GM19452 (cell line): ENCODE data around the gene SORCS2.

ENCODE experiments used
- ATAC-seq: cut with Tn5 transposase; IDR thresholded peaks from one replicate; pipeline ENCODE4 v1.9.1; 2021; ENCODE audit not compliant: unreplicated experiment

The SORCS2 gene

GRCh38 chr4:7461230-7461629 lies 268.9 kb downstream of the SORCS2 start:
- ATAC-seq = no peak

- no peak for ATAC-seq
Measured at GRCh38 chr4:7462509-7462971, 270.2 kb downstream of the SORCS2 start.

- ATAC-seq = no peak
Measured at GRCh38 chr4:7463566-7464258, 271.4 kb downstream of the SORCS2 start.

- ATAC-seq = no peak
Measured at GRCh38 chr4:7464259-7464655, 271.9 kb downstream of the SORCS2 start.

GRCh38 chr4:7465017-7465416 lies 272.7 kb downstream of the SORCS2 start:
- ATAC-seq = no peak

- no peak for ATAC-seq
Measured at GRCh38 chr4:7466215-7466614, 273.9 kb downstream of the SORCS2 start.

GRCh38 chr4:7466904-7467303 lies 274.6 kb downstream of the SORCS2 start:
- ATAC-seq = no peak

- ATAC-seq = no peak
Measured at GRCh38 chr4:7467471-7467870, 275.1 kb downstream of the SORCS2 start.

- no peak for ATAC-seq
Measured at GRCh38 chr4:7469023-7469422, 276.7 kb downstream of the SORCS2 start.

- no peak for ATAC-seq
Measured at GRCh38 chr4:7470111-7470510, 277.8 kb downstream of the SORCS2 start.

GRCh38 chr4:7470522-7471128 lies 278.3 kb downstream of the SORCS2 start:
- ATAC-seq = no peak

- ATAC-seq = no peak
Measured at GRCh38 chr4:7472442-7473013, 280.2 kb downstream of the SORCS2 start.

- ATAC-seq = no peak
Measured at GRCh38 chr4:7473081-7473480, 280.7 kb downstream of the SORCS2 start.

GRCh38 chr4:7474320-7474719 lies 282.0 kb downstream of the SORCS2 start:
- no peak for ATAC-seq

- no peak for ATAC-seq
Measured at GRCh38 chr4:7475207-7475606, 282.9 kb downstream of the SORCS2 start.

- ATAC-seq = no peak
Measured at GRCh38 chr4:7476820-7477219, 284.5 kb downstream of the SORCS2 start.

- ATAC-seq = no peak
Measured at GRCh38 chr4:7477695-7478094, 285.4 kb downstream of the SORCS2 start.

GRCh38 chr4:7478665-7479064 lies 286.3 kb downstream of the SORCS2 start:
- no peak for ATAC-seq

GRCh38 chr4:7480423-7480822 lies 288.1 kb downstream of the SORCS2 start:
- ATAC-seq = no peak

GRCh38 chr4:7481227-7481626 lies 288.9 kb downstream of the SORCS2 start:
- no peak for ATAC-seq

GRCh38 chr4:7485096-7485495 lies 292.8 kb downstream of the SORCS2 start:
- ATAC-seq = no peak

- no peak for ATAC-seq
Measured at GRCh38 chr4:7486101-7486500, 293.8 kb downstream of the SORCS2 start.
